HL-60 (cell line): Measurements from ENCODE around the gene FAM43A.

Experiments used
- DNase-seq, 2 experiments: peaks; one replicate each; pipeline ENCODE4 v3.0.0-alpha.2; 2010 to 2020; ENCODE audit warnings: low read depth in 1 of 2, low spot score in 1 of 2
- H3K27ac ChIP-seq: fragments of 250-450 bp; sonication (Bioruptor Pico); replicated peaks from 2 replicates; pipeline ENCODE4 v1.5.1; 2020; ENCODE audit warnings: mild to moderate bottlenecking, moderate library complexity
- H3K27me3 ChIP-seq: fragments of 250-450 bp; sonication (Bioruptor Pico); 2 replicates; pipeline ENCODE4 v1.5.1; 2021; ENCODE audit warnings: mild to moderate bottlenecking, moderate library complexity; ENCODE audit not compliant: insufficient read depth, poor library complexity, severe bottlenecking
- H3K4me3 ChIP-seq: replicated peaks from 2 replicates; pipeline ENCODE4 v1.5.1; 2011; ENCODE audit warnings: mild to moderate bottlenecking, control low read depth, low read length; ENCODE audit not compliant: insufficient read depth
- GABPA ChIP-seq: IDR thresholded peaks from 2 replicates; pipeline ENCODE4 v1.6.1; 2012; ENCODE audit warnings: low read depth
- POLR2AphosphoS5 ChIP-seq: IDR thresholded peaks from 2 replicates; pipeline ENCODE4 v1.6.1; 2012; ENCODE audit warnings: low read depth
- SPI1 ChIP-seq: IDR thresholded peaks from 2 replicates; pipeline ENCODE4 v1.6.1; 2012; ENCODE audit warnings: low read depth, mild to moderate bottlenecking, borderline replicate concordance
- TF ChIP-seq, protein P1 (sequence below): IDR thresholded peaks from one replicate; pipeline ENCODE4 v1.5.1; 2011; ENCODE audit warnings: low read length, control low read depth, inconsistent platforms; ENCODE audit not compliant: insufficient read depth
- TF ChIP-seq, protein P2 (sequence below): IDR thresholded peaks from 2 replicates; pipeline ENCODE4 v1.6.1; 2012; ENCODE audit warnings: low read depth; ENCODE audit not compliant: insufficient replicate concordance

The FAM43A gene

DNA sequence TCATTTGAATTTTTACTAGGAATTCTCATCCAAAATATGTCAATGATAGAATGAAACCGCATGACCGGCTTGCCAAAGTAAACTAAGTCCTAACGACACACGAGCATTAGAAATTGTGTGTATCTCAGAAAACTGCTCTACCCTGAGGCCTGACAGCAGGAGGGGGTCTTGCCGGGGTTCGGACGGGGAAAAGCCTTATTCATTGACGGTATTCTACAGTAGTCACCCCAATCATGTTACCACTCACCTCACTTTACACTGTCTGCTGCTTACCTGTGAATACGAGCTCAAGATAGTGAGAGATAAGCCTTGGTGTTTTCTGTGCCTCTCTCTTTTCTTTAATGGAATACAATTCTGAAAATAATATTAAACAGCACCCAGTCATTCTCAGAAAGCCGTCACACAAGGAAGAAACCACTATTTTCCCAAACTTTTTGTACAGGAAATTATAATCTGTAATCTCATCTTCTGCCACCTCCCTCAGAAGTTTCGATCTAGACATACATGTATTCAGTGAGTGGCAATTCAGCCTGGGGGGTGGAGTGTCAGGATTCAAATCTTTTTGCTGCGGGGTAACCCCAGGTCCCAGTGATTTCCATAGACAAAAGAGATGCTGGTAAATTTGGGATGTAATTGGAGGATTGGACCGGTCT lies 492 bp upstream of the FAM43A start:
- Histone ChIP-seq H3K4me3 (peak overlapping the region; percentile 72; the same call in 1 of the 2 replicates), H3K27me3 (no peaks in the 10 kb centered on the region), H3K27ac (no peak overlapping the region)
- no peak for TF ChIP-seq GABPA
- no peak for TF ChIP-seq POLR2AphosphoS5
- TF ChIP-seq, protein P1, sequence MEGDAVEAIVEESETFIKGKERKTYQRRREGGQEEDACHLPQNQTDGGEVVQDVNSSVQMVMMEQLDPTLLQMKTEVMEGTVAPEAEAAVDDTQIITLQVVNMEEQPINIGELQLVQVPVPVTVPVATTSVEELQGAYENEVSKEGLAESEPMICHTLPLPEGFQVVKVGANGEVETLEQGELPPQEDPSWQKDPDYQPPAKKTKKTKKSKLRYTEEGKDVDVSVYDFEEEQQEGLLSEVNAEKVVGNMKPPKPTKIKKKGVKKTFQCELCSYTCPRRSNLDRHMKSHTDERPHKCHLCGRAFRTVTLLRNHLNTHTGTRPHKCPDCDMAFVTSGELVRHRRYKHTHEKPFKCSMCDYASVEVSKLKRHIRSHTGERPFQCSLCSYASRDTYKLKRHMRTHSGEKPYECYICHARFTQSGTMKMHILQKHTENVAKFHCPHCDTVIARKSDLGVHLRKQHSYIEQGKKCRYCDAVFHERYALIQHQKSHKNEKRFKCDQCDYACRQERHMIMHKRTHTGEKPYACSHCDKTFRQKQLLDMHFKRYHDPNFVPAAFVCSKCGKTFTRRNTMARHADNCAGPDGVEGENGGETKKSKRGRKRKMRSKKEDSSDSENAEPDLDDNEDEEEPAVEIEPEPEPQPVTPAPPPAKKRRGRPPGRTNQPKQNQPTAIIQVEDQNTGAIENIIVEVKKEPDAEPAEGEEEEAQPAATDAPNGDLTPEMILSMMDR = no peak
- TF ChIP-seq SPI1 = no peak
- no peak for DNase-seq

DNA sequence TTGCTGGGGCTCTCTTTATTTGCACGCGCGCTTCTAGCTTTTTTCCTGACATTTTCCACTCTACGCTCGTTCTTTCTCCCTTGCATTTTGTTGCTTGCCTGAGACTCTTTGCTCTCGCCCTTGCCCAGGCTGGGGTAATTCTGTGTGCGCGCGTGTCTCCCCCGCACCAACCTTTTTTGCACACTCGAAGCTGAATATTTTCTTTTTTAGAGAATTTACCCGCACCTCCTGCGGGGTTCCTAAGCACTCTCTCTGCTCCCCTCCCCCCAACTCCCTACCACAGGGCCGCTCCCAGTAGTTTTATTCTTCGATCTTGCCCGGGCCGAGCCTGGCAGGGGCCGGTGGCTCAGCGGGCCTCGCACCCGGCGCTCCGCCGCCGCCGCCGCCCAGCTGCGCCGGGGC lies 732 bp downstream of the FAM43A start:
- H3K27ac ChIP-seq = peak overlapping the region; percentile 56

DNA sequence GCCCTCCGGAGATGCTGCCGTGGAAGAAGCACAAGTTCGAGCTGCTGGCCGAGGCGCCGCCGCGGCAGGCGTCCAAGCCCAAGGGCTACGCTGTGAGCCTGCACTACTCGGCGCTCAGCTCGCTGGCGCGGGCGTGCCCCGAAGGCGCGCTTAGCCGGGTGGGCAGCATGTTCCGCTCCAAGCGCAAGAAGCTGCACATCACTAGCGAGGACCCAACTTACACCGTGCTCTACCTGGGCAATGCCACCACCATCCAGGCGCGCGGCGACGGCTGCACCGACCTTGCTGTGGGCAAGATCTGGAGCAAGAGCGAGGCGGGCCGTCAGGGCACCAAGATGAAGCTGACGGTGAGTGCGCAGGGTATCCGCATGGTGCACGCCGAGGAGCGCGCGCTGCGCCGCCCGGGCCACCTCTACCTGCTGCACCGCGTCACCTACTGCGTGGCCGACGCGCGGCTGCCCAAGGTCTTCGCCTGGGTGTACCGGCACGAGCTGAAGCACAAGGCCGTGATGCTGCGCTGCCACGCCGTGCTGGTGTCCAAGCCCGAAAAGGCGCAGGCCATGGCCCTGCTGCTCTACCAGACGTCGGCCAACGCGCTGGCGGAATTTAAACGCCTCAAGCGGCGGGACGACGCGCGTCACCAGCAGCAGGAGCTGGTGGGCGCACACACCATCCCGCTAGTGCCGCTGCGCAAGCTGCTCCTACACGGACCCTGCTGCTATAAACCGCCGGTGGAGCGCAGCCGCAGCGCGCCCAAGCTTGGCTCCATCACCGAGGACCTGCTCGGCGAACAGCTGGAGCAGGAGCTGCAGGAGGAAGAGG lies 1.3 kb downstream of the FAM43A start:
- TF ChIP-seq, protein P1 = no peak
- TF ChIP-seq SPI1 = no peak
- TF ChIP-seq, protein P2, sequence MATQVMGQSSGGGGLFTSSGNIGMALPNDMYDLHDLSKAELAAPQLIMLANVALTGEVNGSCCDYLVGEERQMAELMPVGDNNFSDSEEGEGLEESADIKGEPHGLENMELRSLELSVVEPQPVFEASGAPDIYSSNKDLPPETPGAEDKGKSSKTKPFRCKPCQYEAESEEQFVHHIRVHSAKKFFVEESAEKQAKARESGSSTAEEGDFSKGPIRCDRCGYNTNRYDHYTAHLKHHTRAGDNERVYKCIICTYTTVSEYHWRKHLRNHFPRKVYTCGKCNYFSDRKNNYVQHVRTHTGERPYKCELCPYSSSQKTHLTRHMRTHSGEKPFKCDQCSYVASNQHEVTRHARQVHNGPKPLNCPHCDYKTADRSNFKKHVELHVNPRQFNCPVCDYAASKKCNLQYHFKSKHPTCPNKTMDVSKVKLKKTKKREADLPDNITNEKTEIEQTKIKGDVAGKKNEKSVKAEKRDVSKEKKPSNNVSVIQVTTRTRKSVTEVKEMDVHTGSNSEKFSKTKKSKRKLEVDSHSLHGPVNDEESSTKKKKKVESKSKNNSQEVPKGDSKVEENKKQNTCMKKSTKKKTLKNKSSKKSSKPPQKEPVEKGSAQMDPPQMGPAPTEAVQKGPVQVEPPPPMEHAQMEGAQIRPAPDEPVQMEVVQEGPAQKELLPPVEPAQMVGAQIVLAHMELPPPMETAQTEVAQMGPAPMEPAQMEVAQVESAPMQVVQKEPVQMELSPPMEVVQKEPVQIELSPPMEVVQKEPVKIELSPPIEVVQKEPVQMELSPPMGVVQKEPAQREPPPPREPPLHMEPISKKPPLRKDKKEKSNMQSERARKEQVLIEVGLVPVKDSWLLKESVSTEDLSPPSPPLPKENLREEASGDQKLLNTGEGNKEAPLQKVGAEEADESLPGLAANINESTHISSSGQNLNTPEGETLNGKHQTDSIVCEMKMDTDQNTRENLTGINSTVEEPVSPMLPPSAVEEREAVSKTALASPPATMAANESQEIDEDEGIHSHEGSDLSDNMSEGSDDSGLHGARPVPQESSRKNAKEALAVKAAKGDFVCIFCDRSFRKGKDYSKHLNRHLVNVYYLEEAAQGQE = no peak
- no peak for TF ChIP-seq GABPA
- no peak for TF ChIP-seq POLR2AphosphoS5
- Histone ChIP-seq H3K4me3 (peak overlapping the region; percentile 72), H3K27ac (peak overlapping the region; percentile 76), H3K27me3 (no peaks in the 10 kb centered on the region)
- DNase-seq = peak in 1 of 2 experiments; percentile 23

More for the DNA sequence above, 732 bp downstream of the FAM43A start:
- no peak for DNase-seq
- peak overlapping the region; percentile 72 for H3K4me3 ChIP-seq
- TF ChIP-seq, protein P1 = no peak
- TF ChIP-seq GABPA (no peak), POLR2AphosphoS5 (no peak)
- no peaks in the 10 kb centered on the region for H3K27me3 ChIP-seq

DNA sequence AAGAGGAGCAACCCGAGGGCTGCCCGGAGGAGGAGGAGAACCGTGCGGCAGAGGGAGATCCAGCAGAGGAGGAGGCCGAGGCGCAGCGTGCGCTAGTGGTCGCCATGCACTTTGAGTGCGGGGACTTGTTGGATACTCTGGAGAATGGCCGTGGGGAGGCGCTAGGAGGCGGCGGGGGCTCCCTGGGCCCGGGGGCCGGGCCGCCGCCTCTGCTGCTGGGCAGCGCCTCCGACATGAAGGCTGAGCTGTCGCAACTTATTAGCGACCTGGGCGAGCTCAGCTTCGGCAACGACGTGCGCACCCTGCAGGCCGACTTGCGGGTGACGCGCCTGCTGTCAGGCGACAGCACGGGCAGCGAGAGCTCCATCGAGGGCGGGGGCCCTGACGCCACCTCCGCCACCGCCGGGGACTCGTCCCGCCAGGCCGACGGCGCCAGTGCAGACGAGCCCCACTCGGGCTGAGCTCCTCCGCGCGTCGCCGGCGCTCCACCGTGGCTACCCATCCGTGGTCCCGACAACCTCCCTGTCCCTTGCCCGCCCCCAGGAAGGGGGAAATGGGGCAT lies 2.0 kb downstream of the FAM43A start:
- DNase-seq = peak; percentile 76 to 87
- TF ChIP-seq, protein P2 = no peak
- no peak for TF ChIP-seq GABPA
- TF ChIP-seq, protein P1 = peak; percentile 41
- TF ChIP-seq POLR2AphosphoS5 = no peak; the same call in 1 of the 2 replicates
- TF ChIP-seq SPI1 = no peak
- Histone ChIP-seq H3K27me3 (no peaks in the 10 kb centered on the region), H3K27ac (peak overlapping the region; percentile 76), H3K4me3 (peak overlapping the region; percentile 72)
